RWPE2 (cell line): ENCODE measurements around the gene NUP62CL.
A peak's percentile ranks its signal among the peaks of the same experiment; 100 is the strongest.

Experiments used
- ATAC-seq: fragments of 200-7000 bp; cut with Tn5 transposase; 3 replicates; pipeline ENCODE4 v1.9.1; 2021; ENCODE audit warnings: low read depth
- DNase-seq: peaks from one replicate; pipeline ENCODE4 v3.0.0-alpha.2; 2020; ENCODE audit warnings: low spot score
- H3K27ac ChIP-seq: fragments of 450-650 bp; 2 replicates; pipeline ENCODE4 v1.5.1; 2017; ENCODE audit warnings: mild to moderate bottlenecking; ENCODE audit not compliant: poor library complexity, severe bottlenecking
- H3K27me3 ChIP-seq: fragments of 250-450 bp; sonication (Bioruptor Pico); 2 replicates; pipeline ENCODE4 v1.5.1; 2021; ENCODE audit warnings: mild to moderate bottlenecking, moderate library complexity; ENCODE audit not compliant: insufficient read depth, poor library complexity, severe bottlenecking
- H3K36me3 ChIP-seq: fragments of 250-450 bp; sonication (Bioruptor Pico); 2 replicates; pipeline ENCODE4 v1.5.1; 2020; ENCODE audit warnings: low read depth, mild to moderate bottlenecking, moderate library complexity
- H3K4me1 ChIP-seq: fragments of 250-450 bp; sonication (Bioruptor Pico); 2 replicates; pipeline ENCODE4 v1.5.1; 2021; ENCODE audit warnings: mild to moderate bottlenecking, moderate library complexity; ENCODE audit not compliant: insufficient read depth, poor library complexity, severe bottlenecking
- H3K4me3 ChIP-seq: fragments of 250-450 bp; sonication (Bioruptor Pico); 2 replicates; pipeline ENCODE4 v1.5.1; 2021; ENCODE audit warnings: mild to moderate bottlenecking, moderate library complexity; ENCODE audit not compliant: severe bottlenecking
- H3K9me3 ChIP-seq: fragments of 250-450 bp; sonication (Bioruptor Pico); 2 replicates; pipeline ENCODE4 v1.5.1; 2021; ENCODE audit warnings: mild to moderate bottlenecking, moderate library complexity; ENCODE audit not compliant: severe bottlenecking
- CTCF ChIP-seq: fragments of 450-650 bp; IDR thresholded peaks from one replicate; pipeline ENCODE4 v1.5.1; 2017; ENCODE audit warnings: mild to moderate bottlenecking, moderate library complexity; ENCODE audit not compliant: poor library complexity, severe bottlenecking

The NUP62CL gene

GRCh38 chrX:107119283-107119682, 87.0 kb downstream of the NUP62CL start:
- H3K27ac ChIP-seq = no peak overlapping the region
- ATAC-seq = no peak
- no peak for TF ChIP-seq CTCF
- peaks cover 25% of the 10 kb centered on the region for H3K36me3 ChIP-seq
- no peaks in the 10 kb centered on the region for H3K9me3 ChIP-seq
- no peaks in the 10 kb centered on the region for H3K27me3 ChIP-seq
- no peak for DNase-seq
- no peaks in the 10 kb centered on the region for H3K4me1 ChIP-seq
- H3K4me3 ChIP-seq = no peak overlapping the region

- peak within 1 kb of the TSS; percentile 19 for H3K27ac ChIP-seq
- TF ChIP-seq CTCF = no peak
- peaks cover 32% of the 10 kb centered on the region for H3K36me3 ChIP-seq
- ATAC-seq = peak; percentile 98
- H3K27me3 ChIP-seq = no peaks in the 10 kb centered on the region
- no peaks in the 10 kb centered on the region for H3K9me3 ChIP-seq
- H3K4me1 ChIP-seq = no peaks in the 10 kb centered on the region
- peak within 1 kb of the TSS; percentile 77 for H3K4me3 ChIP-seq
- DNase-seq = peak; percentile 42
Measured at GRCh38 chrX:107118322-107119147, 87.7 kb downstream of the NUP62CL start, which contains the start of gene RBM41. Gene RBM41 (minus strand): TSS chrX:107118822. CDS start chrX:107118773, 49 bp downstream.

GRCh38 chrX:107117993-107118321, 88.3 kb downstream of the NUP62CL start:
- no peak for DNase-seq
- TF ChIP-seq CTCF = no peak
- H3K27me3 ChIP-seq = no peaks in the 10 kb centered on the region
- ATAC-seq = no peak
- no peaks in the 10 kb centered on the region for H3K4me1 ChIP-seq
- H3K4me3 ChIP-seq = peak overlapping the region; percentile 77
- H3K27ac ChIP-seq = peak overlapping the region; percentile 19
- no peaks in the 10 kb centered on the region for H3K9me3 ChIP-seq
- peaks cover 38% of the 10 kb centered on the region for H3K36me3 ChIP-seq

- H3K36me3 ChIP-seq = peaks cover 17% of the 10 kb centered on the region
- ATAC-seq = no peak
- no peaks in the 10 kb centered on the region for H3K27me3 ChIP-seq
Measured at GRCh38 chrX:107107459-107107858, 98.8 kb downstream of the NUP62CL start.

More at GRCh38 chrX:107107459-107107858, 98.8 kb downstream of the NUP62CL start:
- Histone ChIP-seq H3K27ac (no peak overlapping the region), H3K9me3 (no peaks in the 10 kb centered on the region), H3K4me3 (no peak overlapping the region), H3K4me1 (no peaks in the 10 kb centered on the region)
- no peak for TF ChIP-seq CTCF
- DNase-seq = no peak
